Cerebellar nuclear complex (tissue), 1 donor: ENCODE data around the gene ACP4.
A peak's percentile ranks its signal among the peaks of the same experiment; 100 is the strongest.
"Not testable (repeated sequence)": the region's sequence is repeated elsewhere in the genome, so short reads cannot be mapped to it uniquely, and the experiment has no call there.

Experiments
- DNase-seq, 2 experiments: peaks; one replicate each; lab custom pipeline; 2025; lab: John Stamatoyannopoulos, UW

Gene ACP4

GRCh38 chr19:50797781-50798658 lies 7.8 kb downstream of the ACP4 start:
- DNase-seq = no peak

DNA sequence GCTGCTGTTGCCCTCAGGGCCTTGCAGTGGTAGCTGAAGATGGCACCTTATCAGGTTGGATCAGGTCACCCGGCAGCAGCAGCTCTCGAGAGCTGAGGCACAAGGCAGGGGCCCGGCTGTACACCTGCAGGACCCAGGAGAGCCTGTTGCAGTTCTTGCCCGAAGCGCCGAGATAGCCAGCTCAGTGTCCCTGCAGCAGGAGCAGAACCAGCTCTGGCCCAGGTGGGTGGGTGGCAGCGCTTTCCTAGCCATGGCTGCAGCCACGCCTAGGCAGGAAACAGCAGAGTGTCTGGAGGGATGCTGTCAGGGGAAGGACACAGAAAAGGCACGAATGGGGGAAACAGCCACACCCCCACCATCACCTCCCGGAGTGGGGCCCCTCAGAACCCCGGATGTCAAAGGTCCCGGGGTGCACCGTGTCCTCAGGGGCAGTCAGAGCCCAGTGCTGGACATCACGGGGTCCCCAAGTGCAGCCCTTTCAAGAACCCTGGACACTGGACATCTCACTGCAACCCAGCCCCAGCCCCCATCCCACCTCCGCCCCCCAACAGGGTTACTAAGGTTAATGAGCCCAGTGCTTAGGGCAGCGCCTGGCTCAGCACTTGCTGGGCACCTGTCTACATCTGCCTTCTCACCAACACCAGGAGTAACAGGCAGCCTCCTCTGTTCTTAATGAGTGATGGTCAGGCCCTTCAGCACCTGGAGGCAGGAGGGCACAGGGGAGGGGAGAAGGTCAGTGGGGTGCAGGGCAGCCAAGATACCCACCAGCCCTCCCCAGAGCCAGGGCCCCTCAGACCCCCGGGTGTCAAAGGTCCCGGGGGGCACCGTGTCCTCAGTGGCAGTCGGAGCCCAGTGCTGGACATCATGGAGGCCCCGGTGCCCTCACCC lies 8.7 kb downstream of the ACP4 start:
- DNase-seq = no peak

DNA sequence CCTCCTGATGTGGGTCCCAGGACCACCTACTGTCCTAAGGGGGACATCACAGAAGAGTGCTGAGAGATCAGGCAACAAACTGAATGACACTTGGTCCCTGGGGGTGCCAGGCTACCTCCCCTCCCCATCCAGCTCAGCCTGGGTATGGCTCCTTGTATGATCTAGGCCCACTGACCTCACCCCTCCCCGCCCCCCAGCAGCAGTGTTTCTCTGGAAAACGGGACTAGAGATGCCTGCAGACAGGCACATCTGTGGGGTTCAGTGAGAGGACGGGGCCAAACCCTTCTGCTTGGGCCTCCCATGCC lies 9.3 kb downstream of the ACP4 start:
- DNase-seq = no peak

DNA sequence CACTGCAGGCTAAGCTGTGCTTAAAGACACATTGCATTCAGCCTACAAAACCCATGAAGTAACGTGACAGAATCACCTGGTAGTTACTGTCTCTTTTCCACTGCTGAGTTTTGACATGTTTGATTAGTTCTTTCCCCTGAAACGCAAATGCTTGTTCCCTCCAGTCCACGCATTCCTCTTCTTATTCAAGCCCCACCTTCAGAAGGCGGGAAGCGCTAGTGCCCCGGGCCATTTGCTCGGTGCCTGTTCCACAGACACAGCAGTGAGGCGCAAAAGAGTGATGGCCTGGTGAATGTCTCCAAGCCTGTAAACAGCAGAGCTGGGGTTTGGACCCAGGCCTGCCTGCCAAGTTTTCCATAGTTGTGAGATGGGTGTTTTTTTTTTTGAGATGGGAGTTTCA lies 10.9 kb downstream of the ACP4 start:
- no peak for DNase-seq

GRCh38 chr19:50803633-50804419 lies 13.6 kb downstream of the ACP4 start:
- DNase-seq = no peak

DNA sequence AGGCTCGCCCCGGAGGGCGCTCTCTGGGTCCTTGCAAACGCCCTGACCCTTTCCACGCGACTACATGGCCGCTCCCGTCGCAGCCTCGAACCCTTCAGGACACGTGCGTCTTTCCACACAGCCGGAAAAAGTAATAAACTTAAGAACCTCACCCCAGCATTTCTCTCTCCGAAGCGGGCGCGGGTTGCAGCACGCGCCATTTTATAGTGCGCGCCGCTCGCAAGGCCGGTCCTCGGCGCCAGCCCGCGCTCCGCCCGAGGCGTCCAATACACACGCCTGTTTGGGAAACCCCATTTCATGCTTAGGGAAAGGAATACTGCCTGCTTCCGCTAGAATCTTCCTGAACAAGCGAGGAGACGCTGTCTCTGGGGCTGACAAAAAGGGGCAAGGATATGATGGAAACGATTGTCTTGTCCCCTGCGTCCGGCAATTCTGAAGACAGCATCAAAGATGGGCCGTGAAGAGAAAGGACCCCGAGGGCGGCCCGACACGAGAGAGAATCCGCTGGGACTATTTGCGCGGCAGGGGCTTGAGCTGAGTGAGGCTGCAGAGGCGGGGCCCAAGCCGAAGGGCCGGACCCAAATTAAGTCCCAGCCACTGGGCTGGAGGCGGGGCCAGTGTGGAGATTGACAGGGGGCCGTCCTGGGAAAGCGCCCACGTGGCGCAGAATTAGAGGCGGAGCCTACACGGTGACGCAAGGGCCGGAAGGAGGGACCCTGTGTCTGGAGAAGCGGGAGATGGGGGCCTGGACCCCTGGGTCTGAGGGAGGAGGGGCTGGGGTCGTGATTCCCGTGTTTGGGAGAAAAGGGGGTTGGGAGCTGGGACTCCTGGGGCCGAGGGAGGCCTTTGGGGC lies 14.4 kb downstream of the ACP4 start:
- DNase-seq = peak; percentile 92 to 94

- no peak for DNase-seq
Observed at GRCh38 chr19:50808856-50809255, 18.6 kb downstream of the ACP4 start.

DNA sequence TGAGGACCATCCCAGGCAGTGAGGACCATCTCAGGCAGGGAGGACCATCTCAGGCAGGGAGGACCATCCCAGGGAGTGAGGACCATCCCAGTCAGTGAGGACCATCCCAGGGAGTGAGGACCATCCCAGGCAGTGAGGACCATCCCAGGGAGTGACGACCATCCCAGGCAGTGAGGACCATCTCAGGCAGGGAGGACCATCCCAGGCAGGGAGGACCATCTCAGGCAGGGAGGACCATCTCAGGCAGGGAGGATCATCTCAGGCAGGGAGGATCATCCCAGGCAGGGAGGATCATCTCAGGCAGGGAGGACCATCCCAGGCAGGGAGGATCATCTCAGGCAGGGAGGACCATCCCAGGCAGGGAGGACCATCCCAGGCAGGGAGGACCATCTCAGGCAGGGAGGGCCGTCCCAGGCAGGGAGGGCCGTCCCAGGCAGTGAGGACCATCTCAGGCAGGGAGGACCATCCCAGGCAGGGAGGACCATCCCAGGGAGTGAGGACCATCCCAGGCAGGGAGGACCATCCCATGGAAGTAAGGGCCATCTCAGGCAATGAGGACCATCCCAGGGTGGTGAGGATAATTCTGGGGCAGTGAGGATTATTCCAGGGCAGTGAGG lies 21.5 kb downstream of the ACP4 start:
- DNase-seq = not testable (repeated sequence)

DNA sequence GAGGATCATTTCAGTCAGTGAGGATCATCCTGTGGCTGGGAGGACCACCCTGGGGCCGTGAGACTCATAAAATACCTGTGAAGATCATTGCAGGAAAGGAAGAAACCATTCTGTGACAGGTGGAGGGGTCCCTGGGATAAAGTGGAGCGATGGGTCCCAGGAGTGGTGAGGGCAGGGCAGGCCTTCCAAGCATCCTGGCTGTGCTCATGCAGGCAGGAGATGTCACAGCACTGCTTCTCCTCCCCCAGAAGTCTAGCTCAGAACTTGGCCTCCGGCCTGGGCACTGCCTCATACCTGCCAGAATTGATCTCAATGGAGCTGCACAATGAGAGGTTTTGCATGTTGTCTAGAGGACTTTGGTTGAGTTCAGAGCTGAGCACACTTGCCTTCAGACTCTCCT lies 22.3 kb downstream of the ACP4 start:
- DNase-seq = no peak

DNA sequence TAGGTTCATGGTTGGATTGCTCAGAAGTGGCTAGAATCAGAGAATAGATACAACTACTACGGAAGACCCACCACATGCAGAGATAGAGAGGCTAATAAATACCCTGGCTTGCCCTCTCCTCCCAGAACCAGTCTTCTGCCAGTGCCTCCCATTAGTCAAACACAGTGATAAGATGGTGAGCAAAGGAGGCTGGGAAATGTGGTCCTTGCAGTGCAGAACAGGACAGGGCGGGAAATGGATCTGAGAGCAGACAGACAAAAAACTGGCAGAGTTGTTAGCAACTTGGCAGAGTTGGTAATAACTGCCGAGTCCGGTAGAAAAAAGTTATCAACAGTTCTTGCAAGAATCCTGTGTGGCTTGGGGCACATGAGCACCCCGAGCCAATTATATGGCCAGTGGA lies 24.7 kb downstream of the ACP4 start:
- DNase-seq = no peak

DNA sequence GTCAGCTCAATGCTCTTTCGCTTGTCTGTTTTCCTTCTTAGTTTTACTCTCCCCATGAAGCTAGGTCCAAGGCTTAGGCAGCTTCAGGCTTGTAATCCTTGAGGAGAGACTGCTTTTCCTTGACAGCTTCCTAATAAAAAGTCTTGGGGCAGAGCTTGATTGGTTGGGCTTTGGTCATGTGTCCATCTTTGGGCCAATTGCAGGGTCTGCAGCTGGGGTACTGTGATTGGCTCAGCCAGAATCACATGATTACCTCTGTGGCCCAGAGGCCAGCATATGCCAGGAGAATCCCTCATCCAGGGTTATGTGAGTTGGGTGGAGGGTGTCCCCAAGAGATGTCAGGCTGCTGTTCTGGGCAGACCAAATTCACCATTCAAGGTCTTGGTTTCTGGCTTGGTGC lies 25.2 kb downstream of the ACP4 start:
- no peak for DNase-seq

DNA sequence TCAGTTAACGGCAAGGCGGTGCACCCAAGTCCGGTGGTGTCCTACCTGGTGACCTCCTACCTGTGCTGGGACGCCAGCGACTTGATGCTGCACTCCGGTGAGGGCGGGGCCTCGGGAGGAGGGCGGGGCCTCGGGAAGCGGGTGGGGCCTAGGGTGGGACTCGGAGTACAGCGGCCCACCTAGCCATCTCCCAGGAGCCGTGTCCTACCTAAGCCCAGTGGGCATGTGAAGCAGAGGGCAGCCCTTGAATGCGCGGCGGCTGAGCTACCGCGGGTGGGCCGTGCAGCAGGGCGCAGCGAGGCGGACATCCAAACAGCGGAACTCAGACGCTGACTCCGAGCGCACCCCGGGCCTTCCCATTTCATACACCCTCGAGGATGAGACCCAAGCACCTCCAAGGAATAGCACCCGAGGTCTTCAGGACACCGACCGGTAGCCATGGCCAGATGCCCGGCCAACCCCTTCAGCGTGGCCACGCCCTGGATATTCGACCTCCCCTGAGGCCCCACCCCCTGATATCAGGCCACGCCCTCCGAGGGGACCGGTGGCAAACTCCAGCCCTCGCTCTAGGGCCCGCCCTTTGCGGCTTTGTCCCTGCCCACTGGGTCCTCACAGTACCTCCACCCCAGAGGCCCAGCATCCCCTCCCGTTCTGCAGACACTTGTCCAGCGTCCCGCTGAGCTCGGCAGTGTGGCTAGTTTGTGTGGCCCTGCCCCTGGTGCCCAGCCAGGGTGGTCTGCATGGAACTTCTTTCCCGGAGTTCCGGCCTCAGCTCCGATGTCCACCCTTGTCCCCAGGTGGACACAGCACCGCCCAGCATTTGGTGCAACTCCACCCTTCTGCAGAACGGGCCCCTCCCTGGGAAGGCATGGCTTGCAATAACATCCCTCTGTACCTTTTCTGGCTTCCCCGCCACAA lies 28.0 kb downstream of the ACP4 start:
- DNase-seq = no peak

- DNase-seq = no peak
Observed at GRCh38 chr19:50818859-50819472, 28.8 kb downstream of the ACP4 start.

DNA sequence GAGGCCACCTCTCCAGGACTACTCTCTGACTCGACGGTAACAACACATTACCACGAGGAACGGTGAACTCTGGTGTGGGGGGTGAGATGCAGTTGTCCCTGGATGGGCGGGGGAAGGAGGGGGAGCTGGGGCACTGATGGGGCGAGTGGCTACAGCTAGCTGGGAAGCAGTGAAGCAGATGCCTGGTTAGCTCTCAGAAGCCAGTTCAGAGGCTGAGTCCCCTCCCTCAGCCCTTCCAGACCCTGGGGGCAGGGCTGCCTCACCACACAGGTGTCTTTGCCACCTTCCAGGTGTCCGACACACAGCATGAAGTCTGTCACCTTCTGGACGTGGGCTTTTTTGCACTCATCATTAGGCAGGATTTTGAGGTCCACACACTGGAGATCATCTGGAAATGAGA lies 29.4 kb downstream of the ACP4 start:
- no peak for DNase-seq

- no peak for DNase-seq
Observed at GRCh38 chr19:50820086-50820485, 29.9 kb downstream of the ACP4 start.

DNA sequence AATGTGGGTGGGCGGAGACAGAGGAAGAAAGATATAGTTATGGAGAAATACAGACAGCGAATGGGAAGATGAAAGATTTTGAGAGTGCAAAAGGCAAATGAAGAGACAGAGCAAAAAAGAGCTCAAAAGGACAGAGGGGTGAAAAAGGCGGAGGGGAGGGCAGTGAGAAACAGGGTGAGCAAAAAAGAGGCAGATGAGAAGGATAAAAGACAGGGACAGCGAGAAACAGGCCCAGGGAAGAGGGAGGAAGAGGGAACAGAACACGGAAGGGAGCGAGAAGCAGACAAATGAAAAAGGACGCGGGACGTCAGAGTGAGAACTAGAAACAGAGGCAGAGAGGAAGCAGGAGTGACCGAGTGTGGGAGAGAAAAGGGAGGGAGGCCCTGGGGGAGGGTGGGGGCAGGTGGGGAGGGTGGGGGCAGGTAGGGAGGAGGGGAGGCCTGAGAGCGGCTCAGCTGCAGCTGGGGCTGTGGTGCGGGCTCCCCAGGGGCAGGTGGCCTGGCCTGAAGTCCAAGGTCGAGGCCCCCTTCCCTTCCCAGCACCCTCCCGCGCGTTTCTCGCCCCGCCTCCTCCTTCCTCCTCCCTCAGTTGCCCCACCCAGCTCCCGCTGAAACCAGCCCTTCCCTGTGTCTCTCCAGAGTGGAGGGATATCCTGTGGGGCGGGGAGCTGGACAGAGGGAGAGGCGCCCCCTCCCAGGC lies 30.5 kb downstream of the ACP4 start:
- DNase-seq = no peak

- no peak for DNase-seq
Observed at GRCh38 chr19:50821248-50821612, 31.0 kb downstream of the ACP4 start.

- no peak for DNase-seq
Observed at GRCh38 chr19:50821622-50822021, 31.4 kb downstream of the ACP4 start.

DNA sequence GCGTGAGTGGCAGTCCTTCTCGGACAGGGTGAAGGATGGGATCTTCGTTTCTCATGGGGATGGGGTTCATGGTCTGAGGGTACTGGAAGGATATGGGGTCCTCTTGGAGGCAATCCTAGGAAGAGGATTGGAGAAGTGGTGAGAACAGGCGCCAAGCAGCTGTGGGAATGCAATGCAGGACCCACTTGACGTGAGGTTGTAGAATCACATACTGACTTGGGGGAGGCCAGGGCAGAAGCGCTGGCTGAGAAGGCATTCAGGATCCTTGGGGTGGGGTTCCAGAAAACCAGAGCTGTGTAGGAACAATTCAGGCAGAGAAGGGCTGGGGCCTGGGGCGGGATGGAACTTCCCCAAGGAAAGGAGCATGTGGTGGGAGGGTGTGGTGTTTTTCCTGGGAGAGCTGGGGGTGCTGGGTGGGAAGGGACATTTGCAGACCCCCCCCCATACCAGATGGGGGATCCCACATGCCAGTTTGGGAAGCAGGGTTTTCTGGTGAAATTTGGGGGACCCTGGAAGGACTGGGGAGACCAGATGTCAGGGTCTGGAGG lies 32.5 kb downstream of the ACP4 start:
- no peak for DNase-seq
